HG02588 (cell line): ENCODE data around the gene NHEJ1.
A peak's percentile ranks its signal among the peaks of the same experiment; 100 is the strongest.

Source experiments
- ATAC-seq: cut with Tn5 transposase; IDR thresholded peaks from one replicate; pipeline ENCODE4 v1.9.1; 2021; ENCODE audit warnings: mild to moderate bottlenecking, moderate library complexity; ENCODE audit not compliant: unreplicated experiment

The NHEJ1 gene

DNA sequence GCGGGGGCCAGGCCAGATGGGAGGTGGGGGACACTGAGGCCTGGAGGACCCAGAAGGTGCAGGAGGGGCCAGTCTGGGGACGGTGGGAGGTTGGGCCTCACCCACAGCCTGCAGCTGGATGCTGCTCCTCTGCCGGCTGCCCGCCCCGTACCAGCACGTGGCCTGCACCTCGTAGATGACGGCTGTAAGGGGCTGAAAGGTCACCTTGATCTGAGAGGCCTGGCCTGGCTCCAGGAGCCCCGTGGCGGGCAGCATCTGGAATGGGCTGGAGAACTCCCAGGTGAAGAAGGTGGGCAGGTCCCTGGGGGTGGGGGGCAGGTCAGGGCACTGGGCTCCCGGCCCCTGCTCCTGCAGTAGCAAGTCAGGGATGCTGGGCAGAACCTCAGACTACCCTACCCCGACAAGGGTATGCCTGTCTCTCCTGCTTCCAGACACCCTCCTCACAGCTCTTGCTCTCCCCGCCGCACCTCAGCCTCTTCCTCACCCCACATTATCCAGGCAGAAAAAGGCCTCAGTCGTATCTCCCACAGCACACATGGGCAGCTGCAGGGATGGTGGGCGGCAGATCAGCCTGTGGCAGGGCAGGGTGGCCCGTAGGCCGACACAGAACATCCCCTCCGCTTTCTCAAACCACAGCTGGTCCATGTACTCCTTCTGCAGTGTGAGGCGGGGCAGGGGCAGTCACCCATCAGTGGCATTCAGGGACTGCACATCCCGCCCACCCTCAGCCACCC, 129.4 kb downstream of the NHEJ1 start:
- ATAC-seq: no peak

DNA sequence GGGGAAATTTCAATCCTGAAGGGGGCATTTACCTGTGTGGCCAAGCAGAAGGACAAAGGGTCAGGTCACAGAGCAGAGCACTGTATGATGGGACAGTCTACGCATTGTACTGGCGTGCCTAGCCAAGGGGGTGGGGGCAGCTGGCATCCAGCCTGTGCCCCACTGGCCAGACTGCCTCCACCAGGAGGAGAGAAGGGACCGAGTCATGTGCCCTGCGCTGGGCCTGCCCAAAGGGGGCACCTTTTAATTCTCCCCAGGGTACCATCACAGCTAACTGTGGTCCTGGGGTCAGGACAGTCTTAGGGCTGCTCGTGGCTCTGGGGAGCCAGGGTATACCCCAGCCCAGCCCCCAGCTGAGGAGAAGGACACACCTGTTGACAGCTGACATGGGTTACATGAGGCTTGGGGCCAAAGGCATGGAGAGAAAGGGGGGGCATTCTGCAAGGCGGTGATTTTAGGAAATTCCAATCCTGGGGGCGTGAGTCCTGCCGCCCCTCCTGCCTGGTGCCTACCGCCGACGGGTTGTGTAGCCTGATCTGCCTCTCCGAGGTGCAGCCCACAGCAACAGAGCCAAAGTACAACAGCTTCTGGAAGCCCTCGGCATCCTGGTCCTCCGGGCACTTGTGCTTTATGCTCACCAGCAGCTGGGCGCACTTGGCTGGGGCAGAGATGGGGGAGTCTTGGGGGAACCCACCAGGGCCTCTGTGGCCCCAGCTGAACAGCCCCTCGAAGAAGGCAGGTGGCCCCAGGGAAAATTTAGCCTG, 130.3 kb downstream of the NHEJ1 start:
- ATAC-seq: no peak

- peak; percentile 76 for ATAC-seq
Observed at GRCh38 chr2:219029829-219030165, 130.8 kb downstream of the NHEJ1 start.

- no peak for ATAC-seq
Observed at GRCh38 chr2:219028996-219029828, 131.4 kb downstream of the NHEJ1 start.

DNA sequence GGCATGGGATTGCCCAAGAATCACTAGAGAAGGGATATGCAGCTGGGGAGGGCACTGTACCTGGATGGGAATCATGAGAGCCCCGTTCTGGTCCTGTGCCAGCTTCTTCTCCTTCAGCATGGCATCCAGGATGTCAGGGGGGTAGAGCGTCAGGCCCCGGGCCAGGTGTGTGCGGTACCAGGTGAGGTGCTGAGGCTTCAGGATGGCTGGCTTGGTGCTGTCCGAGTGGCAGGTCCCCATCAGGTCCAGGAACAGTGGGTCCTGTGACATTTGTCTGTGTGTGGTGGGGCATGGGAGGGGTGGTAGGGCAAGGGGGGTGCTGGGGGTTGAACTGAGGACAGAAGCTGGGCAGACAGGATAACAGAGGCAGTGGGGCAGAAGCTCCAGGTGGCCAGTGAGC, 132.5 kb downstream of the NHEJ1 start:
- ATAC-seq: no peak

DNA sequence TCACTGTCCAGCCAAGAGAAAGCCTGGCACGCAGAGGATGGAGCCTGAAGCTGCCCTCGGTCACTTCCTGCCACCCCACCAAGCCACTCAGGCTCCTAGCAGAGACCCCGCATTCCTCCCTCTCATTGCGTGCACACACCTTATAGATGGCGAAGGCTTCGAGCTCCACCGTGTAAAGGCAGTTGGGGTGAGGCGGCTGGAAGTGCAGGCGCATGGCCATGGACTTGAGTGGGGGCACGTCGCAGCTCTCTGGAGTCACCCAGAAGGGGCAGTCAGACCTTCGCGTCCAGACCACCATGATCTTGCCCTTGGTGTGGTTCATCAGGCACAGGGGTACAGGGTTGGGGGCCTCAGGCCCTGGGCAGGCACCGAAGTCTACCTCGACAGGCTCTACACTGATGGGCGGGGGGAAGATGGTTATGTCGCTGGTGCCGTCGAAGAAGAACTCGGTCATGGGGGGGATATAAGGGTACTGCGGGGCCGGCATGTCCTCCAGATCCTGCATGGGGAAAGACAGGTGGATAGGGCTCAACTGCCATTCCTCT, 133.0 kb downstream of the NHEJ1 start:
- ATAC-seq: no peak

DNA sequence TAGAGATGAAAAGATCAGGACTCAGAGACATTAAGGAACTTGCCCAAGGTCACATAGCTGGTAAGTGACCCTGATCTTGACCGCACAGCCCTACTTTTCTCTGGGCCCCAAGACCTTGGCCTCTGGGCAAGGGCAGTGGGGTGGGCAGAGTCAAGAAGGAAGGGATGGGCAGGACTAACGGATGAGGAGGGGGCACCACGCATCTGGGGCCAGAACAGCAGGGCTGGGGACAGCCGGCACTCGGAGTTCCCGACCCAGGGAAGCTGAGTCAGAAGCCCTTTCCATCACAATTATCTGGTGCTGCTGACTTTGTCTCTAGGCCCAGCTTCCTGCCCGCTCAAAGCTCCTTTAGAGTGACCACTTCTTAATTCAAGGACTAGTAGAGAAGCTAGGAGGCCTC, 133.7 kb downstream of the NHEJ1 start:
- no peak for ATAC-seq

DNA sequence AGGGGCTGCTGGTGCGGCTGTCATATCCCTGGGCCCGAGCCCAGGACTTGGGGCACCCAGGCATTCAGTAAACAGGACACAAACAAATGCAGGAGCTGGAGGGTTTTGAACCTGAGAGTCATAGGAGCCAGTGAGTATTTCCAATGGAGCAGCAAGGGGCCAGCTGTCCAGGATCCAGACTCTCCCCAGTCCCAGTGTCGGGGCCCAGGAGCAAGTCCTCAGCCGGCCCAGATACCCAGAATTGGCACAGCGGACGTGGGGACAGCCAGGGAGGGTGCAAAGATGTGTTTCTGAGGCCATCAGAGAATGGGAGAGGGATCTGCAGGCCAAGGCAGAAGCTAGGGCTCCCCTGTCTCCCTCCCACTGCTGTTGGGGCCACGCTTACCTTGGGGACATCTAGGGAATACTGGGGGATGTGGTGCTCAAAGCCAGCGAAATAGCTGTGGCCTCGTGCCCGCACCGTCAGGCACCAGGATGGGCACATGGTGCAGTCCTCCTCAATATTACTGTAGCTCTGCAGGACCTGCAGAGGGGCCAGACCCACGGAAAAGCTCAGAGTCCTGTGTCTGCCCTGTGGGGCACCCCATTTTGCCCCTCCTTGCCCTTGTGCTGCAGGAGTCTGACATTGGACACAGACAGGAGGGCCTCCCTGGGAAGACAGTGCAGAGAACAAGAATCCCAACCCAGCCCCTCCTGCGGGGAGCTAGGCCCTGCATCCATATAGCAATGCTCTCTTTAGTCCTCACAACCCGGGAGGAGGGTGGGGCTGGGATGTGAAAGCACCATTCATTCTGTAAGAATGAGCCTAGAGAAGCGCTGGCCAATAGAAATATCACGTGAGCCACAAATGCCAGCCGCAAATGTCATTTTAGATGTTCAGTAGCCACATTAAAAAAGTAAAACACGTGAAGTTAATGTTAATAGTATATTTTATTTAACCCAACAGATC, 134.7 kb downstream of the NHEJ1 start:
- no peak for ATAC-seq
